Activated CD4-positive, alpha-beta T cell treated with anti-CD3 and anti-CD28 coated beads, Interleukin-2, amount 50 U/mL, for 24 hours (primary cell): ENCODE measurements around the gene PCDHGA1.

Experiments used
- DNase-seq, 2 donors: peaks; one replicate each; pipeline ENCODE4 v3.0.0-alpha.2; 2020; ENCODE audit warnings: low read depth in 1 of 2, low spot score in 1 of 2

PCDHGA1 gene

GRCh38 chr5:141490271-141490670 is 160.0 kb downstream of the PCDHGA1 start:
- DNase-seq, result no peak

GRCh38 chr5:141490771-141491170 is 160.5 kb downstream of the PCDHGA1 start:
- DNase-seq, result no peak

GRCh38 chr5:141491323-141492167 is 161.2 kb downstream of the PCDHGA1 start:
- no peak for DNase-seq

GRCh38 chr5:141492168-141492885 is 162.0 kb downstream of the PCDHGA1 start:
- no peak for DNase-seq

- DNase-seq, result no peak
Observed at GRCh38 chr5:141493500-141494422, 163.4 kb downstream of the PCDHGA1 start.

GRCh38 chr5:141494761-141495452 is 164.6 kb downstream of the PCDHGA1 start:
- no peak for DNase-seq

GRCh38 chr5:141495453-141495811 is 165.1 kb downstream of the PCDHGA1 start:
- DNase-seq, result no peak

- no peak for DNase-seq
Observed at GRCh38 chr5:141496038-141496437, 165.7 kb downstream of the PCDHGA1 start.

- DNase-seq, result no peak
Observed at GRCh38 chr5:141501761-141502160, 171.4 kb downstream of the PCDHGA1 start.

GRCh38 chr5:141503681-141504080 is 173.4 kb downstream of the PCDHGA1 start:
- DNase-seq, result no peak

- no peak for DNase-seq
Observed at GRCh38 chr5:141504216-141504615, 173.9 kb downstream of the PCDHGA1 start.

GRCh38 chr5:141506381-141507155 is 176.3 kb downstream of the PCDHGA1 start:
- no peak for DNase-seq

GRCh38 chr5:141507387-141508091 is 177.2 kb downstream of the PCDHGA1 start:
- no peak for DNase-seq

- DNase-seq, result no peak
Observed at GRCh38 chr5:141508440-141508797, 178.1 kb downstream of the PCDHGA1 start.

GRCh38 chr5:141508798-141509611 is 178.7 kb downstream of the PCDHGA1 start:
- no peak for DNase-seq

- no peak for DNase-seq
Observed at GRCh38 chr5:141510160-141510559, 179.8 kb downstream of the PCDHGA1 start.

GRCh38 chr5:141510850-141511601 is 180.7 kb downstream of the PCDHGA1 start:
- DNase-seq, result no peak

- DNase-seq, result no peak
Observed at GRCh38 chr5:141511771-141512325, 181.5 kb downstream of the PCDHGA1 start.
